Measurements from ENCODE around the gene AKR7A2. TPM values are rescaled to one million over a fixed set of nuclear protein-coding genes. Genes with fewer than 3 reads are reported as not detected.
A peak's percentile ranks its signal among the peaks of the same experiment; 100 is the strongest.

AKR7A2 gene
- polyA plus RNA-seq, 4 donors, result 53.2 to 96.9 (median 70.5) TPM

GRCh38 chr1:19343617-19344350 is 31.8 kb upstream of the AKR7A2 start:
- DNase-seq (ENCODE audit: low read depth in 4 of 4, low spot score in 3 of 4), result no peak

GRCh38 chr1:19342894-19343616 is 31.1 kb upstream of the AKR7A2 start:
- no peak for DNase-seq (ENCODE audit: low read depth in 4 of 4, low spot score in 3 of 4)

DNA sequence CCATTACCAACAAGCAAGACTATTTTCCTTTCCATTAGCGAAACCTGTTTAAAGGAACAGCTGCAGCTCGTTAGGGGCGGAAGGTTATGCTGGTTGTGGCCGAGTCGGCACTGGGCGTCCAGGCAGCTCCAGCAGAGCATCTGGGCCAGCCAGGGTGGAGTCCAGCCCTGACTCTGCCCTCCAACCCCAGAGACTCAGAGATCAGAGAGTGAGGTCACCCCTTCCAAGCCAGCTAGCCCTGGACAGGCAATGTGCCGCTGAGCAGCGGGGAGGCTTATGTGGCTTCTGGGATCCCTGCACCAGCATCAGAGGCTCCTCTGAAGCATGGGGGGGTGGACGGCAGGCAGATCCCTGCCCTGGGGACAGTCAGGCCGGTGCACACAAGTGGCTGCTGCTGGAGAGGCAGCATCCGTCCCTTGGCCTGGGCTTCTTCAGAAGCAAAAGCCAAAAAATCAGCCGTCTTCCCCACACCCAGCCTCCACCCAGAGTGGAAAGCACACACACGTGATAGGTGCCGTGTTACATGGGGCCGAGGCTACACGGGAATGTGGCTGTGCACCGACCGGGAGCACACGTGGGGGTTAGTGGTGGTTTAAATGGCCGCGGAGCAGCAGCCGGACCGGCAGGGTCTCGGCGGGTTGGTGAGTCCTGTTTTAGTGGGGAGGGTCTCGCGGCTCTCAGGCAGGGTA is 30.3 kb upstream of the AKR7A2 start:
- DNase-seq (ENCODE audit: low read depth in 4 of 4, low spot score in 3 of 4), result no peak

DNA sequence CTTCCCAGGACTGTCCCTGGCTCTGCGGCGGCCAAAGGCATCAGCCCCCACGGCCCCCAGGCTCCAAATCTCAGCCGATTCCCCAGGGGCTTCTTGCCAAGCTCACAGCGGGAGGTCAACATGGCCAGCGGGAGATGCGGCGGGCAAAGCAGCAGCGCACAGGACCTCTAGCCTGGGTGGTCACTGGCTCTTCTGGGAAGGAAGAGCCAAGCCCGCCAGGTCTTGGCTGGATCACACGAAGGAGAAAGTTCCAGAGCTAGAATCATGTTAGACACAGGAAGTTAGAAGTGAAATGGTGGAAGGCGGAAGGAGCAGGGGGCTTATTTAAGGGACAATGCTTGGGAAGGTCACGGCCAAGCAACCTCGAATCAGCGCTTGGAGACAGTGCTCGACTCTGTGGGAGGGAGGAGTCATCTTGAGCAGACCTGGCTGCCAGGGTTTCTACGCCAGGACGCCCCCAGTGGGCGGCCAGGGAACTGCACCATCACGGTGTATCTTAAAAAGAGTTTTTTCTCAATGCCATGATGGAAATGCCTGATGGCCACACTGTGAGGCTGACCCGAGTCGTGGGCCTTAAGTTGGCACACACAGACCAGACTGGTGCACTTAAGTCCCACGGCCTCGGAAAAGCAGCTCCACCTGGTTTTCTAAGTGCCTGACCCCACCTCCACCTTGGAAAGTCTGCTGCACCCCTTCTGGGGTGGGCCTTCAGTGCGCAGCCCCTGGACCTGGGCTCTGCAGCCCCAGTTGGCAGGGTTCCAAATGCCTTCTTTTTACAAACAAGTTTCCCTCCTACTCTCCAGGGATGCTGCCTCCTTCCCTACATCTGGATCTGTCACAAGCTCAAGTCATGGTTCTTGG is 29.5 kb upstream of the AKR7A2 start:
- DNase-seq (ENCODE audit: low read depth in 4 of 4, low spot score in 3 of 4), result peak in 1 of 4 donors; percentile 43

DNA sequence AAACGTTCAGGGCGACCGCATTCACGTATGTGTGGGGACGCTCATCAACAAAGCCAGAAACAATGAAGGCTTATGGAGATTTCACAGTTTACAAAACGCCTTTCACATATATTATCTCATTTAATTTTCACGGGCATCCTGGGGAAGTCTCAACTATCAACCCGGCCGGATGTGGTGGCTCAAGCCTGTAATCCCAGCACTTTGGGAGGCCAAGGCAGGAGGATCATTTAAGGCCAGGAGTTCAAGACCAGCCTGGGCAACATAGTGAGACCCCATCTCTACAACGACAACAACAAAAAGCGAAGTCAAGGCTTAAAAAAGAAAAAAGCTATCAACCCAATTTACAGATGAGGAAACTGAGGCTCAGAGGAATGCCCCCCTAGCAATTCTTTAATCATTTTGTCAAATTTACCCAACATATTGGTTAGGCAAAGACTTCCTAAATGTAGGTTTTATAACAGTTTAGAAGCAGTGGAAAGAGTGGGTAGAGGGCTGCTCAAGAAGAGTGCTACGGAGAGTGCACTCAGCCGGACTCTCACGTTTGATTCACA is 28.5 kb upstream of the AKR7A2 start:
- DNase-seq (ENCODE audit: low read depth in 4 of 4, low spot score in 3 of 4), result no peak

DNA sequence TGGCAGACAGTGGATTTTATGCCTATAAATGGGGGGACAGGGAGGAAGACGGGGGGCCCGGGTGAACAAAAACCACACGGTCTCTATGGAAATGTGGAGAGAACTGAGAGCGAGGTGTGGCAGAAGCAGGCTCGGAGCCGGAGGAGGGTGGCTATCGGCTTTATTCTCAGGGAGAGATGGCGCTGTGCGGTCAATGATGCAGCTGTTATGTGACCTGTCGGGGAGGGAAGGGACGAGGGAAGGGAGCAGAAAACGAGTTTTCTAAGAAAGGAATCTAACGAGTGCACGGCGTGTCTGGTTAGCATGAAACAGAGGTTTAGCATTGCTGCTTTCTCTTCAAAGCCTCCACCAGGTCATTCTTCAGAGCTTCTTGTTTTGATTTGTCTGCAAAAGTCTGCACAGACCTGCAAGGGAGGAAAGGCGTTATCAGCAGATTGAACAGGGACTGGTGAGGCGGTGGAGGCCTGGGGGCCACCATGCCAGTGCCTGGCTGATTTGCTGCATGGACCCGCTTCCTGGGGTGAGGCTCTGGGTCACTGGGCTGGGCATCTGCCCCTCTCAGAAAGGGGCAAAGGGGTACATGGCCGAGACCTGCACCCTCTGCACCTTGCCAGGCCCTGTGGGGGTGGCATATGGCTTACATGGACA is 27.4 kb upstream of the AKR7A2 start:
- no peak for DNase-seq (ENCODE audit: low read depth in 4 of 4, low spot score in 3 of 4)

GRCh38 chr1:19338323-19338762 is 26.4 kb upstream of the AKR7A2 start:
- DNase-seq (ENCODE audit: low read depth in 4 of 4, low spot score in 3 of 4), result no peak

DNA sequence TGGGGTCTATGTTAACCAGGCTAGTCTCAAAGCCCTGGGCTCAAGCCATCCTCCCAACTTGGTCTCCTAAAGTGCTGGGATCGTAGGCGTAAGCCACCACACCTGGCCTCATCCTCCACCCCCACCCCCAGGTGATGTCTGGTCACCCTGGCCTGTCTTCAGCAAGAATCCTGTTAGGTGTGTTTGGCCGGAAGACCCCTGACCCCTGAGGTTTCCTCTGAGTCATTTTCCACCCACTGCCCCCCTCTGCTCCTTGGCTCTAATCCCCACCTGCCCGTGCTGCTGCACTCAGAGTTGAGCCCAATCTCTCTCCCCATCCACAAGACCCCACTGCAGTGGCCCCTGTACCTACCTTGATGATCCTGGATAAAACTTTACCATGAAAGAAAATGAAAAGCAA is 25.3 kb upstream of the AKR7A2 start:
- DNase-seq (ENCODE audit: low read depth in 4 of 4, low spot score in 3 of 4), result no peak

DNA sequence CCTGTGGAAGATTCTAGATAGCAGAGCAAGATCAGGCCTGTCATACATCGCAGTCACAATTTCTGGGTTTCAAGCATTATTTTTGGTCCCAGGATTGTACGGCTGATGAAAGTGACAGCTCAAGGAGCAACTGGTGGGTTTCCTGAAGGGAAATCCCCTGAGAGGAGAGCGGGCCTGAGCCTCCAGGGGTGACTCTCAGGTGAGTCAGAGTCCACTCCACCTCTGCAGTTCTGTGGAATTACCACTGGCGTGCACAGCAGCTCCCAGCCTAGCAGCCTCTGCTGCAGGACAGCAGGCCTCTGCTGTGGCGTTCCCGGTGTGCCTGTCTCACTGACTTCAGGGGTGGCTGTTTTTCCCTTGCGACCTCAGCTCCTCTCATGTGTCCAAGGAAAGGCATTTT is 24.6 kb upstream of the AKR7A2 start:
- DNase-seq (ENCODE audit: low read depth in 4 of 4, low spot score in 3 of 4), result no peak

GRCh38 chr1:19333587-19334354 is 21.8 kb upstream of the AKR7A2 start:
- no peak for DNase-seq (ENCODE audit: low read depth in 4 of 4, low spot score in 3 of 4)

- DNase-seq (ENCODE audit: low read depth in 4 of 4, low spot score in 3 of 4), result no peak
These were observed 20.9 kb upstream of the AKR7A2 start for GRCh38 chr1:19332832-19333231.

DNA sequence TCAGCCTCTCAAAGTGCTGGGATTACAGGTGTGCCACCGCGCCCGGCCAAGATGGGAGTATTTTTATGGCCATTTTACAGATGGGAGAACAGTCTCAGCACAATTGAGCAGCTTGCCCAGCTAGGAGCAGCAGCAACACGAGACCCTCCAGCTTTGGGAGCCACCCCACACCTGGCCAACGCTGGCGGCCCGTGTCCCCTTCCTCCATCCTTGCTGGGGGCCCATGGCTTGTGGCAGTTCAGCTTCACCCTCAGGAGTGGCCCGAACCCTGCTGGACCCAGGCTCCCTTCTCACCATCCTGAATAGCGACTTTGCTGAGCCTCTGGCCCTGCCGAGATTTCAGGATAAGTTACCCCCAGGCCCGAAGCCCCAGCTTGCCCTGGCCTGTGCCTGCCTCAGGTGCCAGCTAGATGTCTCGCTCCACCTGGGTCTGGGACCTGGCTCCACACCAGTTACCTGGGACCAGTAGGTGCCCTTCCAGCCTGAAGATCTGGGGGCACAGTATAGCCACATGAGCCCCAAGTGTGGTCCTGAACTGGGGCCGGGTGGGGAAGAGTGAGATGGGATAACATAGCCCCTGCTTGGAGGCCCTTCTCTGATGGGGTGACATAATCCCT is 19.4 kb upstream of the AKR7A2 start:
- no peak for DNase-seq (ENCODE audit: low read depth in 4 of 4, low spot score in 3 of 4)

DNA sequence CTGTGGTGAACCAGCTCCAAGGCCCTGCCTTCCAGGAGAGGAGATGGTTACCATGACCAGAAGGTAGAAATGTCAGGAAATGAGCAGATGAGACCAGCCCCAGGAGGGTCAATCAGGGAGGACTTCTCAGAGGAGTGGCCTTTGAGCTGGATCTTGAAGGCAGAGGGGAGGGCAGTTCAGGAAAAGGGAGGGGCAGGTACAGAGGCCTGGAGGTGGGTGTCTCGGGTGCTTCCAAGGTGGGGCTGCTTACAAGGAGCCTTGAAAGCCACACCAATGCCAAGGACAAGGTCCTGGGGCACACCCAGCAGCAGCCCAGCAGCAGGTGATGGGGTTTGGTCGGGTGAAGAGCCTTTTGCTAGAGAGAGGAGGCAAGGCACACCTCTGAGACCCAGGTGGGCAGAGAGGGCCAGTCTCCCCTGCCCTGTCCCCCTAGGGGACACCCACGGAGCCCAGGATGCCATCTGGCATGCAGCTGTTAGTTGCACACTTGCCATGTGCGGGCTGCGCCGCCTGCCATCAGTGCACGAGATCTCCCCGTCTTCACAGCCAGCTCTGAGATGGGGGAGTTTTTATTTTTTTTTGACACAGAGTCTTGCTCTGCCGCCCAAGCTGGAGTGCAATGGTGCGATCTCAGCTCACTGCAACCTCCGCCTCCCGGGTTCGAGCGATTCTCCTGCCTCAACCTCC is 18.6 kb upstream of the AKR7A2 start:
- no peak for DNase-seq (ENCODE audit: low read depth in 4 of 4, low spot score in 3 of 4)

DNA sequence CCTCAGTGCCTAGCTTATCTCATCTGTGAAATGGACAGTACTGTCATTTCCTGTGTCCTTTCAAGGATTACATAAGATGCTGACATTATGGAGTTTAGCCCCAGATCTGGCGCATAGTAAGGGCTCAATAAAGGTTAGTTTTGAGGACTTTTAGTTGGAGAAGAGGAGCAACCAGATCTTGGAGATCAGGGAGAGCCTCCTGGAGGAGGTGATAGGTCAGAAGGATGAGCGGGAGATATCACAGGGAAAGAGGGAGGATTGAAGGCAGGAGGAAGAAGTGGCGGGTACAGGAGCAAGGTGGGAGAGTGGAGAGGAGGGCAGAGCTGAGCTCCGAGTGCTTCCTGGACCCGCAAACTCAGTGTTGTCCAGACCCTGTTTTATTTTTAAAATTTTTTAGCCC is 17.7 kb upstream of the AKR7A2 start:
- no peak for DNase-seq (ENCODE audit: low read depth in 4 of 4, low spot score in 3 of 4)

DNA sequence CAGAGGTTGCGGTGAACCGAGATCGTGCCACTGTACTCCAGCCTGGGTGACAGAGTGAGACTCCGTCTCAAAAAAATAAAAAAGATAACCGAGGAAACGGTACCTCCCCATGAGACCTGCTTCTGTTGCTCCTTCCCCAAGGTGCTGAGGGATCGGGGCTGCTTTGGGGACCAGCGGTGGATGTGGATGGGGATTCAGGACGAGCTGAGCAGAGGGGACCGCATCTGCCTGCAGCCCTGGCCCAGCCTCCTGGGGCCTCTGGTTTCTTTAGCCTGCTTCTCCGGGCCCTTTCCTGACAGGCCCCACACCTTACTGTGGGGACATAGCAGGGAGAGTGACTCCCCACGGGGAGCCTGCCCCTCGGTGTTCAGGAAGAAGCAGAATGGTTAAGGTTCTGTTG is 17.2 kb upstream of the AKR7A2 start:
- DNase-seq (ENCODE audit: low read depth in 4 of 4, low spot score in 3 of 4), result no peak

DNA sequence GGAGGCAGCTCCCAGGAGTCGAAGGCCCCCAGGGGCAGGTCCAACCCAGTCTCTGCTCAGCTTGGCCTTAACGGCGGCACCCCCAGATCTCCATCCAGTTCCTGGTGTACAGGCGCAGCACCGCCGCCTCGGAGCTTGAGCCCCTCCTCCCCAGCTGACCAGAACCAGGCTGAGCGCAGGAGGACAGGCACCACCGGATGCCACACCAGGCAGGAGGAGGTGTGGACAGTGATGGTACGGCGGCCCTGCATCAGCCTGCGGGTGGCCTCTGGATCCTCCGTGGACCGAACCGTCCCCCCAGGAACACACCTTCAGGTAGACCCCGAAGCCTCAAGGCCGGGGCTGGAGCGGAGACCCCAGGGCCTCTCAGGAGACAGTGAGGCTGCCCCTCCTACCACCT is 16.5 kb upstream of the AKR7A2 start:
- no peak for DNase-seq (ENCODE audit: low read depth in 4 of 4, low spot score in 3 of 4)

DNA sequence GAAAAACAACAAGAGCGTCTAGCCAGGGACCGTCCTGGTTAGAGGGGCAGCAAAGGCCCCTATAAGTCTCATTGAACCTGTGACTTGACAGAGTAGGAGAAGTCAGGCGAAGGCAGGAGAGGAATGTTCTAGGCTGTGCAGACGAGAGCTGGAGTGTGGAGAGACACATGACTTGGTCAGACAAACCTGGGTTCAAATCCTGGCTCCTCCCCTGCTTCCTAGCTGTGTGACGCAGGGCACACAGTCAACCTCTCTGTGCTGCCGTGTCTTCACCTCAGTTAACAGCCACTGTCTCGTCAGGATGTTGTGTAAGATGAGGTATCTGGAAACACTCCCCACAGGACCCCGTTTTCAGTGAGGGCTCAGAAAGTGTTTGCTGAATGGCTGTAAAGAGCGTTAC is 15.8 kb upstream of the AKR7A2 start:
- DNase-seq (ENCODE audit: low read depth in 4 of 4, low spot score in 3 of 4), result no peak

DNA sequence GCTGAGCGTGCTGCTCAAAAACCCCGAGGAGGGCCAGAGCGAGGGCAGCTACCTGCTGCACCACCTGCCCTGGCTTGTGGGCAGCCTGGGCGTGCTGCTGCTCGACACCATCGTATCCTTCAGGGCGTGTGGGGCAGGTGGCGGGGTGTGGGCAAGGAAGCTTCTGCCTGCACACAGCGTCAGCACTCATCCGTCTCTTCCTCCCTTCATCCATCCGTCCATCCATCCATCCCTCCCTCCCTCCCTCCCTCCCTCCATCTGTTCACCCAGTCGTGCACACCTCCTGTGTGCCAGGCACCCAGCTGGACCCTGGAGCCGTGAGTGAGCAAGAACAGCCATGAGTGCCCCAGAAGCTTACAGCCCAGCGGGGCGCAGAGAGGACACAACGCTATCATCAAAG is 15.4 kb upstream of the AKR7A2 start:
- no peak for DNase-seq (ENCODE audit: low read depth in 4 of 4, low spot score in 3 of 4)
